GM19351 (cell line): ENCODE results near the gene PNPLA7.

ENCODE experiments used
- ATAC-seq: cut with Tn5 transposase; IDR thresholded peaks from one replicate; pipeline ENCODE4 v1.9.1; 2021; ENCODE audit warnings: mild to moderate bottlenecking, moderate library complexity; ENCODE audit not compliant: unreplicated experiment

PNPLA7 gene

GRCh38 chr9:137437691-137438590 is 112.3 kb downstream of the PNPLA7 start:
- no peak for ATAC-seq

DNA sequence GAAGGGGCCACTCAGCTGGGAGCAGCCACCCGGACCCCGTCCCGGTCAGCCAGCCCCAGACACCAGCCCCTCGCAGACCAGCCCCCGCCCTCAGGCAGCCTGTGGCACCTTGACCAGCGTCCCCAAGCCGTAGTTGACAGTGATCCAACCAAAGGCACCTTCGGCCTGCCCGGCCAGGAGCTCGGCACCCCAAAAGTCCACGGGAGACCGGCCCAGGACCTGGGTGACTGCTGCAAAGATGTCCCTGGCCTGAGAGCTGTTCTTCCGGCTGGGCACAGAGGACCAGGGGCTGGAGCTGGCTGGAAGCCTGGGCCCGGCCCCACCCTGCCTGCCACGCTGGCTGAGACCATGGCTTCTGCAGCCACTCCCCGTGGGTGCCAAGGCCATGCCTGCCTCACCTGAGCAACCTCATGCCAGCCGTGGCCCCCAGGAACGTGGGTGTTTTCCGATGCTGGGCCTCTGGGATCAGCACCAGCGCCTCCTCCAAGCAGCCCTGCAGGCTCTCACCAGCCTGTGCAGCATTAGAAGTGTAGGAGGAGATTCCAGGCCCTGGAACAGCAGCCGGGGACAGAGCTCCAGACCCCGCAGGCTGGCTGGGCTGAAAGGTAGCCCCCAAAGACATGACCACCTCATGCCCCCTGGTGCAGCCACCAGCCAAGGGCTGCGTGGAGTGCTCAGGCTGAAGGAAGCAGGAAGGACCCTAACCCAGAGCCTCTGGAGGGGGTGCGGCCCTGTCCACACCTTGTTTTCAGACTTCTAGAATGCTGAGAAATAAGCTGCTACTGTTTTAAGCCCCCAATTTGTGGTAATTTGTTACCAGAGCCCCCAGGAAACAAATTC is 113.2 kb downstream of the PNPLA7 start:
- ATAC-seq = no peak

- no peak for ATAC-seq
Observed at GRCh38 chr9:137435980-137436760, 114.0 kb downstream of the PNPLA7 start.

DNA sequence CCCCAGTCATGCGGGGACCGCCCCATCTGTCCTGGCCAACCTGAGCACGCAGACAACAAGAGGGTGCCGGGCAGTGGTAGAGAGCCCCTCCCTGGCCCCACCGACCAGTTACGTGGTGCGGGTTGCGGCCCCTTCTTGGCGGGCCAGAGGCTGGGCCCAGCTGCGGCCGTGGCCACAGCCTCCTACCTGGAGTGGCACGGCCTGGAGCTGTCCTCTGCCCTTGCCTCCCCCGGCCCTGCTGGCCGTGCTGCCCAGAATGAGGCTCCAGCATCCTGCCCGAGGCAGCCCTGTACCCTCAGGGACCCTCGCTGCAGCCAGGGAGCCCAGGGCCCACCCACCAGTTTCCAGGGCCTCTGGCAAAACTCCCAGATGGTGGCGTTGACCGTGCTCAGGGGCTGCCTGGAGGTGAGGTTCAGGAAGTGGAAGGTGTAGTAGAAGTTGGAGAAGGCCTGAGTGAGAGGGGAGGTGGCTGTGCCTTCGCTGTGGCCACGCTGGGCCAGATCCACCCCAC is 114.8 kb downstream of the PNPLA7 start:
- ATAC-seq = no peak

GRCh38 chr9:137434498-137435380 is 115.5 kb downstream of the PNPLA7 start:
- ATAC-seq = no peak

- no peak for ATAC-seq
Observed at GRCh38 chr9:137433916-137434431, 116.2 kb downstream of the PNPLA7 start.

- no peak for ATAC-seq
Observed at GRCh38 chr9:137433349-137433915, 116.8 kb downstream of the PNPLA7 start.

GRCh38 chr9:137432687-137433348 is 117.4 kb downstream of the PNPLA7 start:
- ATAC-seq = no peak

- ATAC-seq = no peak
Observed at GRCh38 chr9:137431416-137431931, 118.7 kb downstream of the PNPLA7 start.

- ATAC-seq = no peak
Observed at GRCh38 chr9:137430723-137431415, 119.3 kb downstream of the PNPLA7 start.

DNA sequence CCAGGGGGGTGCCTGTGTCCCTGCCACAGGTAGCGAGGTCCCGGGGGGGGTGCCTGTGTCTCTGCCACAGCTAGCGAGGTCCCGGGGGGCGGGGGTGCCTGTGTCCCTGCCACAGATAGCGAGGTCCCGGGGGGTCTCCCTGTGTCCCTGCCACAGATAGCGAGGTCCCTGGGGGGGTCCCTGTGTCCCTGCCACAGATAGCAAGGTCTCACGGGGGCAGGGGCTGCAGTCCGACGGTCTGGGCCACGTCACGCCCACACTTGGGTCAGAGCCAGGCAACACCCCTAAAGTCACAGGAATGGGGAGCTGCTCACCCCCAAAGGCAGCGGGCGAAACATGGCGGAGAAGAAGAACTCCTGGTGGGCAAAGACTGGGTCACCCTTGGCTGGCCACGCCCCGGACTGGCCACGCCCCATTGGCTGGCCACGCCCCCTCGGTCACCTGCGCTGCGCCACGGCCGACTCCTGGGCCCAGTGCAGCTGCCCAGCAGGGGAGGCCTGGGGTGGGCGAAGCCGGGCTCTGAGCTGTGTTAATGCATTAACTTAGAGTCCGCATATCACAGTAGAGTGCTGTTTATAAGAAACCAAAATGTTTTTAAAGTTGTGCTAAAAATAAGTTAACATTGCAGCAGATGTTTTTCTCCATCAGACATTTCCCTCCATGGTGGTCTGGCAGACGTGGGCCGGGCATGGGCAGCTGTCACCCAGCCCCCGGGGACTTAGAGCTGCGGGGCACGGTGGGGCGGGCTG is 120.1 kb downstream of the PNPLA7 start:
- ATAC-seq = no peak

DNA sequence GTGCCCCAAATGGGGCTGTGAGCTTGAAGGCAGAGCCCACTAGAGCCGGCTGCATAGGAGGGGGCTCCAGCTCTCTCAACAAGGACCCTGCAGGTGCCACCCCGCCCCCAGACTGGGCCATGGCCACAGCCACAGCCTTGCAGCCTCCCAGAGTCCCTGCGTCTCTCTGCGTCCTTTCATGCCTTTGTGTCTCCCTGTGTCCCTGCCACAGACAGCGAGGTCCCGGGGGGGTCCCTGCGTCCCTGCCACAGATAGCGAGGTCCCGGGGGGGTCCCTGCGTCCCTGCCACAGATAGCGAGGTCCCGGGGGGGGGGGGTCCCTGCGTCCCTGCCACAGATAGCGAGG is 120.7 kb downstream of the PNPLA7 start:
- ATAC-seq = no peak

- no peak for ATAC-seq
Observed at GRCh38 chr9:137428841-137429545, 121.2 kb downstream of the PNPLA7 start.

DNA sequence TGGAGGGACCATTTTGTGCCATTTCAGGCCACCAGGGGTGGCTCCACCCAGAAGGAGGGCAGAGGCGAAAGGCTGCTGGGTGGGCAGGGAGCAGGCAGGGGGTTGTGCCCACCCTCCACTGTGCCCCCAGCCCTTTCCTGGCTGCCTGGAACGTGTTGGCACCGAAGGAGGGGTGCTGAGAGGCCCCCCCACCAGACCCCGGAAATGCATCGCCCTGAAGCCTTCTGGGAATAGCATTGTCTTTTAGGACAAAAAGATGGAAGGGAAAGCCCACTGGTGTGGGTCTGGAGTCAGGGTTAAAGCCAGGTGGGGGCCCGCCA is 121.9 kb downstream of the PNPLA7 start:
- ATAC-seq = no peak

DNA sequence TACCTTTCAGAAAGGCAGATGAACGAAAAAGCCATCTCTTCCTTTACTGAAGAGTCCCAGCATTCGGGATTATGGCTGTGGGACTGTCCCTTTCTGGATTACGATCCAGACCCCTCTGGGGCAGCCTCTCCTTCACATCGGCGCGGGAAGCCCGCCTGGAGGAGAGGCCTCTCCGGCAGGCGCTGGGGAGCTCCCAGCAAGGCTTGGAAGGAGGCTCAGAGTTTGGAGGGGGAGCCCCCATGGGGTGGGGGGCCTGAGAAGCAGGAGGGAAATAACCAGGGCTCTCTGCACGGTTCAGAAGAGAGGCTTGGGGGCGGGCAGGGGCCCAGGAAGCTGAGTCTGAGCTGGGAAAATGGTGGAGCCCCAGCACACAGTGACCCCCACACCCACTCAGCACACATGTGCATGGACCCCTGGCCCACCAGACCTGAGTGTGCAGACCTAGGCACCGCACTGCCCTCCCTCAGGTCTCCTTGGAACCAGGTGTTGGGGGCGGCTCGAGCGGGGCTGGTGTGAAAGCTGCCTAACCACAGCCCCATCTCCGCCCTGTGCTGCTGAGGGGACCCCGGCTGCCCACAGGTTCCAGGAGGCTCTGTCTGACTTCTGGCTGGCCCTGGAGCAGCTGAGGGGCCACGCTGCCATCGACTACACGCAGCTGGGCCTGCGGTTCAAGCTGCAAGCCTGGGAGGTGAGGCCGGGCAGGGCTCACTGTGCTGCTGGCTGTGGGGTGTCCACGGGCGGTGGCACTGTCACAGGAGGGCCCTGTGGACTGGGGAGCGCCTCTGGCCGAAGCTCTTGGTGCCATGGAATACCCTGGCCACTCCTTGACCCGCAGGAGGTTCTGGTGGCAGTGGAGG is 122.5 kb downstream of the PNPLA7 start:
- ATAC-seq = no peak
